LNCaP clone FGC (cell line): ENCODE data around the gene CDKL4.
"Not testable (repeated sequence)": the region's sequence is repeated elsewhere in the genome, so short reads cannot be mapped to it uniquely, and the experiment has no call there.

ENCODE experiments used
- DNase-seq: peaks from one replicate; pipeline ENCODE4 v3.0.0-alpha.2; 2011; ENCODE audit warnings: low read depth
- H3K4me3 ChIP-seq: 2 replicates; pipeline ENCODE4 v1.5.1; 2011; ENCODE audit warnings: mild to moderate bottlenecking, low read depth, low read length, control low read depth
- CTCF ChIP-seq: IDR thresholded peaks from 2 replicates; pipeline ENCODE4 v1.5.1; 2012; ENCODE audit warnings: mild to moderate bottlenecking; ENCODE audit not compliant: control insufficient read depth, insufficient read depth; ENCODE audit errors: extremely low read depth

Gene CDKL4

GRCh38 chr2:39203382-39203781, 40.4 kb downstream of the CDKL4 start:
- no peak for DNase-seq
- no peak for TF ChIP-seq CTCF
- H3K4me3 ChIP-seq: no peak overlapping the region

- H3K4me3 ChIP-seq: no peak overlapping the region
- no peak for DNase-seq
Measured at GRCh38 chr2:39202639-39203369, 41.0 kb downstream of the CDKL4 start.

GRCh38 chr2:39197003-39197402, 46.8 kb downstream of the CDKL4 start:
- not testable (repeated sequence) for H3K4me3 ChIP-seq, DNase-seq

More at GRCh38 chr2:39202639-39203369, 41.0 kb downstream of the CDKL4 start:
- TF ChIP-seq CTCF: no peak

- H3K4me3 ChIP-seq: no peak overlapping the region
- TF ChIP-seq CTCF: no peak
Measured at GRCh38 chr2:39194686-39195085, 49.1 kb downstream of the CDKL4 start.

GRCh38 chr2:39188960-39189494, 54.7 kb downstream of the CDKL4 start:
- TF ChIP-seq CTCF: no peak
- DNase-seq: no peak
- H3K4me3 ChIP-seq: no peak overlapping the region

More at GRCh38 chr2:39194686-39195085, 49.1 kb downstream of the CDKL4 start:
- no peak for DNase-seq

GRCh38 chr2:39183673-39184072, 60.1 kb downstream of the CDKL4 start:
- no peak overlapping the region for H3K4me3 ChIP-seq
- TF ChIP-seq CTCF: no peak

GRCh38 chr2:39181297-39181696, 62.5 kb downstream of the CDKL4 start:
- DNase-seq: no peak
- no peak for TF ChIP-seq CTCF
- H3K4me3 ChIP-seq: no peak overlapping the region

More at GRCh38 chr2:39183673-39184072, 60.1 kb downstream of the CDKL4 start:
- DNase-seq: no peak
